Mesenchymal stem cell (in vitro differentiated cells and primary cell): ENCODE results near the gene RUSC2.

ENCODE experiments used
- DNase-seq: peaks from one replicate; pipeline ENCODE4 v3.0.0-alpha.2; 2013
- H2AFZ ChIP-seq: one replicate; pipeline ENCODE4 v1.6.1; 2013; ENCODE audit warnings: low read depth, mild to moderate bottlenecking, control low read depth, inconsistent platforms, low read length, moderate library complexity
- H2AK5ac ChIP-seq: 2 replicates; pipeline ENCODE4 v1.6.1; 2013; ENCODE audit warnings: low read length, moderate library complexity, mild to moderate bottlenecking, inconsistent platforms; ENCODE audit not compliant: severe bottlenecking
- H2BK120ac ChIP-seq: one replicate; pipeline ENCODE4 v1.6.1; 2013; ENCODE audit warnings: low read depth, mild to moderate bottlenecking, inconsistent platforms, low read length, moderate library complexity
- H2BK12ac ChIP-seq, 2 experiments: one replicate each; pipeline ENCODE4 v1.6.1; 2013; ENCODE audit warnings: inconsistent platforms in 2 of 2, low read length in 2 of 2, mild to moderate bottlenecking in 2 of 2, moderate library complexity in 2 of 2, control low read depth in 1 of 2
- H2BK15ac ChIP-seq: one replicate; pipeline ENCODE4 v1.6.1; 2013; ENCODE audit warnings: mild to moderate bottlenecking, low read depth, inconsistent platforms; ENCODE audit not compliant: poor library complexity, severe bottlenecking
- H2BK5ac ChIP-seq: 2 replicates; pipeline ENCODE4 v1.6.1; 2013; ENCODE audit warnings: low read depth, mild to moderate bottlenecking, low read length, control low read depth, inconsistent platforms; ENCODE audit not compliant: poor library complexity, severe bottlenecking
- H3K14ac ChIP-seq, 2 experiments: one replicate each; pipeline ENCODE4 v1.6.1; 2013; ENCODE audit warnings: inconsistent platforms in 2 of 2, low read length in 2 of 2, control low read depth in 1 of 2, mild to moderate bottlenecking in 1 of 2, moderate library complexity in 1 of 2
- H3K18ac ChIP-seq, 2 experiments: one replicate each; pipeline ENCODE4 v1.6.1; 2013; ENCODE audit warnings: inconsistent platforms in 2 of 2, low read length in 2 of 2, control low read depth in 1 of 2, low read depth in 1 of 2, mild to moderate bottlenecking in 1 of 2
- H3K23ac ChIP-seq, 2 experiments: one replicate each; pipeline ENCODE4 v1.6.1; 2013; ENCODE audit warnings: inconsistent platforms in 2 of 2, low read length in 2 of 2, mild to moderate bottlenecking in 2 of 2, moderate library complexity in 2 of 2, control low read depth in 1 of 2
- H3K27ac ChIP-seq: 2 replicates; pipeline ENCODE4 v1.5.1; 2013; ENCODE audit warnings: mild to moderate bottlenecking, moderate library complexity, low read length, control low read depth, inconsistent platforms; ENCODE audit not compliant: poor library complexity, severe bottlenecking
- H3K27me3 ChIP-seq, 2 experiments: 2 replicates each; pipeline versions ENCODE4 v1.6.1 to v1.7.0; 2013; ENCODE audit warnings: low read length in 2 of 2, mild to moderate bottlenecking in 2 of 2, moderate library complexity in 2 of 2, control low read depth in 1 of 2, inconsistent platforms in 1 of 2; ENCODE audit not compliant: control insufficient read depth in 1 of 2, insufficient read depth in 1 of 2
- H3K36me3 ChIP-seq, 2 experiments: 2 replicates each; pipeline versions ENCODE4 v1.6.1 to v1.7.0; 2013; ENCODE audit warnings: low read length in 2 of 2, control low read depth in 1 of 2, inconsistent platforms in 1 of 2, low read depth in 1 of 2, mild to moderate bottlenecking in 1 of 2; ENCODE audit not compliant: insufficient read depth in 2 of 2, control insufficient read depth in 1 of 2
- H3K4ac ChIP-seq, 2 experiments: one replicate each; pipeline ENCODE4 v1.6.1; 2013; ENCODE audit warnings: inconsistent platforms in 2 of 2, low read length in 2 of 2, mild to moderate bottlenecking in 2 of 2, moderate library complexity in 2 of 2, control low read depth in 1 of 2, low read depth in 1 of 2
- H3K4me1 ChIP-seq: 2 replicates; pipeline ENCODE4 v1.6.1; 2013; ENCODE audit warnings: low read depth, low read length, control low read depth; ENCODE audit not compliant: control insufficient read depth, insufficient read depth
- H3K4me2 ChIP-seq: 2 replicates; pipeline ENCODE4 v1.6.1; 2013; ENCODE audit warnings: low read length, mild to moderate bottlenecking, inconsistent platforms; ENCODE audit not compliant: poor library complexity, severe bottlenecking
- H3K4me3 ChIP-seq, 2 experiments: 2 replicates each; pipeline versions ENCODE4 v1.5.1 to v1.7.0; 2013; ENCODE audit warnings: low read length in 2 of 2, mild to moderate bottlenecking in 2 of 2, control low read depth in 1 of 2, low read depth in 1 of 2; ENCODE audit not compliant: insufficient read depth in 1 of 2
- H3K79me1 ChIP-seq: replicated peaks from 2 replicates; pipeline ENCODE4 v1.6.1; 2013; ENCODE audit warnings: mild to moderate bottlenecking, control low read depth, low read length, inconsistent platforms; ENCODE audit not compliant: poor library complexity, severe bottlenecking
- H3K9ac ChIP-seq: 2 replicates; pipeline ENCODE4 v1.7.0; 2013; ENCODE audit warnings: mild to moderate bottlenecking, low read length, moderate library complexity
- H3K9me3 ChIP-seq: 2 replicates; pipeline ENCODE4 v1.7.0; 2013; ENCODE audit warnings: mild to moderate bottlenecking, low read length; ENCODE audit not compliant: control insufficient read depth
- H4K8ac ChIP-seq: one replicate; pipeline ENCODE4 v1.6.1; 2013; ENCODE audit warnings: inconsistent platforms, mild to moderate bottlenecking, low read length, moderate library complexity
- H4K91ac ChIP-seq: one replicate; pipeline ENCODE4 v1.6.1; 2013; ENCODE audit warnings: mild to moderate bottlenecking, low read length, inconsistent platforms
- WGBS: methylation state at CpG from one replicate; pipeline ENCODE4 v1.1.7; 2013; ENCODE audit warnings: mixed read lengths; 5-methylcytosine and 5-hydroxymethylcytosine counted together

Gene RUSC2

GRCh38 chr9:35515766-35516165 is 25.9 kb downstream of the RUSC2 start:
- Histone ChIP-seq H3K79me1 (peaks cover 3% of the 10 kb centered on the region), H2BK12ac (no peak overlapping the region), H3K4me2 (no peak overlapping the region), H3K9ac (no peak overlapping the region), H4K91ac (no peak overlapping the region), H3K4me3 (no peak overlapping the region), H3K36me3 (peaks cover 0 to 3% of the 10 kb centered on the region in 2 experiments), H2AK5ac (peak overlapping the region; percentile 83), H3K18ac (no peak overlapping the region), H2BK15ac (no peak overlapping the region), H3K4ac (no peak overlapping the region), H4K8ac (no peak overlapping the region), H2BK120ac (no peak overlapping the region), H3K27ac (peak overlapping the region; percentile 98), H3K27me3 (no peaks in the 10 kb centered on the region), H3K23ac (no peak overlapping the region), H2BK5ac (no peak overlapping the region), H3K4me1 (peaks cover 21% of the 10 kb centered on the region), H3K14ac (no peak overlapping the region), H2AFZ (no peak overlapping the region), H3K9me3 (no peaks in the 10 kb centered on the region)
- peak; percentile 40 for DNase-seq
- 88% methylated on average over 3 of the region's 7 CpGs for WGBS

GRCh38 chr9:35516479-35516878 is 26.6 kb downstream of the RUSC2 start:
- H4K8ac ChIP-seq, result no peak overlapping the region
- H3K4me1 ChIP-seq, result peaks cover 19% of the 10 kb centered on the region
- H2BK5ac ChIP-seq, result peak overlapping the region; percentile 90
- H3K79me1 ChIP-seq, result peaks cover 6% of the 10 kb centered on the region
- H3K36me3 ChIP-seq, result peaks cover 0 to 6% of the 10 kb centered on the region in 2 experiments
- no peaks in the 10 kb centered on the region for H3K27me3 ChIP-seq
- H3K27ac ChIP-seq, result peak overlapping the region; percentile 98
- H3K4ac ChIP-seq, result no peak overlapping the region
- no peak overlapping the region for H3K4me2 ChIP-seq
- H3K23ac ChIP-seq, result no peak overlapping the region
- no peak overlapping the region for H3K18ac ChIP-seq
- no peak overlapping the region for H2BK120ac ChIP-seq
- peak overlapping the region; percentile 72 for H3K9ac ChIP-seq
- peak; percentile 75 for DNase-seq
- H2AK5ac ChIP-seq, result peak overlapping the region; percentile 97
- no peaks in the 10 kb centered on the region for H3K9me3 ChIP-seq
- WGBS, result 6% methylated on average over 1 of the region's 1 CpG
- no peak overlapping the region for H2BK15ac ChIP-seq
- H3K14ac ChIP-seq, result no peak overlapping the region
- no peak overlapping the region for H4K91ac ChIP-seq
- H2BK12ac ChIP-seq, result no peak overlapping the region
- H2AFZ ChIP-seq, result no peak overlapping the region
- peak overlapping the region in 1 of 2 experiments; percentile 0 for H3K4me3 ChIP-seq

DNA sequence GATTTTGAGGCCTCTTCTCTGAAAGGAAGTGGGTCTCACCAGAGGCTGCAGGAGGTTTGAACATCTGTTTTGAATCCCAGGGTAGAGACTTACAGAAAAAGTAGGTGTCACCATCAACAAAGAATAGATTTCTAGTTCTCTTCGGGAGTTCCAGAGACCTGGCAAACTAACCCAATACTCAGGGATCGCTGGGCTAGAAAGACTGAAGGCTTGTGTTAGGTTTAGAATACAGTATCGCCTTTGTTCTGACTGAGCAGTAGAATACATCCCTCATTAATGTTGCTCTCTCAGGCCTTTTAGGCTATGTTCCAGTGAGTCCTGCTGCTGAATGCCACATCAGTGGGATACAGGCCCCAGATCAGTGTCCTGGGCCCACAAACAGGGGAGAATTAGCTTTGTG is 27.2 kb downstream of the RUSC2 start:
- no peak overlapping the region for H2BK15ac ChIP-seq
- 64% methylated on average over 3 of the region's 3 CpGs for WGBS
- H3K27me3 ChIP-seq, result no peaks in the 10 kb centered on the region
- H3K27ac ChIP-seq, result peak overlapping the region; percentile 99
- peaks cover 22% of the 10 kb centered on the region for H3K4me1 ChIP-seq
- H2BK12ac ChIP-seq, result no peak overlapping the region
- no peak overlapping the region for H3K23ac ChIP-seq
- peak overlapping the region; percentile 99 for H2AK5ac ChIP-seq
- no peak for DNase-seq
- H3K4me2 ChIP-seq, result no peak overlapping the region
- H3K4ac ChIP-seq, result no peak overlapping the region
- H3K79me1 ChIP-seq, result peaks cover 7% of the 10 kb centered on the region
- H2BK5ac ChIP-seq, result peak overlapping the region; percentile 88
- peak overlapping the region; percentile 9 for H4K91ac ChIP-seq
- H3K9ac ChIP-seq, result peak overlapping the region; percentile 72
- no peak overlapping the region for H3K4me3 ChIP-seq
- peak overlapping the region; percentile 29 for H2BK120ac ChIP-seq
- H2AFZ ChIP-seq, result no peak overlapping the region
- H3K14ac ChIP-seq, result no peak overlapping the region
- peak overlapping the region; percentile 11 to 68 for H3K18ac ChIP-seq
- no peaks in the 10 kb centered on the region for H3K9me3 ChIP-seq
- peaks cover 0 to 6% of the 10 kb centered on the region in 2 experiments for H3K36me3 ChIP-seq
- H4K8ac ChIP-seq, result no peak overlapping the region

- no peak for DNase-seq
- Histone ChIP-seq H2BK12ac (no peak overlapping the region), H2AFZ (no peak overlapping the region), H3K27ac (peak overlapping the region; percentile 99), H3K18ac (peak overlapping the region; percentile 18 to 37), H3K27me3 (no peaks in the 10 kb centered on the region), H3K9me3 (no peaks in the 10 kb centered on the region), H3K4me1 (peaks cover 22% of the 10 kb centered on the region), H3K9ac (peak overlapping the region; percentile 72), H4K8ac (no peak overlapping the region), H2AK5ac (peak overlapping the region; percentile 99), H3K79me1 (peaks cover 7% of the 10 kb centered on the region), H2BK15ac (no peak overlapping the region), H3K4me2 (no peak overlapping the region), H2BK5ac (peak overlapping the region; percentile 88), H3K14ac (no peak overlapping the region), H3K4ac (peak overlapping the region in 1 of 2 experiments; percentile 69), H2BK120ac (peak overlapping the region; percentile 29), H3K23ac (no peak overlapping the region), H4K91ac (peak overlapping the region; percentile 52), H3K4me3 (no peak overlapping the region), H3K36me3 (peaks cover 0 to 6% of the 10 kb centered on the region in 2 experiments)
- 92% methylated on average over 2 of the region's 3 CpGs for WGBS
Observed at GRCh38 chr9:35517552-35518224, 27.8 kb downstream of the RUSC2 start.
